OCI-LY3 (cell line): ENCODE data around the gene ZHX3.

Experiments used
- H2AFZ ChIP-seq: fragments of 200-600, 300-600 bp; shearing (Covaris generic); 2 replicates; pipeline ENCODE4 v1.6.0; 2014; ENCODE audit warnings: antibody characterized with exemption, low read depth, low read length
- H3K27ac ChIP-seq: fragments of 200-600, 300-600 bp; sonication (generic); 2 replicates; pipeline ENCODE4 v1.5.1; 2014; ENCODE audit warnings: mild to moderate bottlenecking, low read length, moderate library complexity, mixed read lengths
- H3K27me3 ChIP-seq: fragments of 200-600, 300-600 bp; sonication (generic); 2 replicates; pipeline ENCODE4 v1.6.1; 2014; ENCODE audit warnings: low read depth, low read length, mixed read lengths
- H3K36me3 ChIP-seq: fragments of 200-600, 300-600 bp; sonication (generic); replicated peaks from 2 replicates; pipeline ENCODE3; 2014; ENCODE audit warnings: low read depth, low read length, mixed read lengths
- H3K4me1 ChIP-seq: fragments of 300-600, 200-600 bp; sonication (generic); 2 replicates; pipeline ENCODE4 v1.6.1; 2014; ENCODE audit warnings: low read length, mixed read lengths
- H3K4me2 ChIP-seq: fragments of 200-600, 300-600 bp; sonication (generic); 2 replicates; pipeline ENCODE4 v1.6.1; 2014; ENCODE audit warnings: low read length, mixed read lengths
- H3K4me3 ChIP-seq: fragments of 300-600, 200-600 bp; sonication (generic); 2 replicates; pipeline ENCODE4 v1.5.1; 2014; ENCODE audit warnings: antibody characterized with exemption, mild to moderate bottlenecking, low read length, moderate library complexity
- H3K79me2 ChIP-seq: fragments of 300-600, 200-600 bp; shearing (Covaris generic); 2 replicates; pipeline ENCODE4 v1.6.1; 2014; ENCODE audit warnings: mild to moderate bottlenecking, low read length, mixed read lengths
- H3K9ac ChIP-seq: fragments of 300-600, 200-600 bp; shearing (Covaris generic); 2 replicates; pipeline ENCODE4 v1.6.0; 2014; ENCODE audit warnings: mild to moderate bottlenecking, low read length, moderate library complexity
- H3K9me3 ChIP-seq: fragments of 200-600, 300-600 bp; shearing (Covaris generic); 2 replicates; pipeline ENCODE4 v1.6.1; 2014; ENCODE audit warnings: low read length, mixed read lengths; ENCODE audit not compliant: insufficient read depth
- H4K20me1 ChIP-seq: fragments of 200-600, 300-600 bp; sonication (generic); 2 replicates; pipeline ENCODE4 v1.6.1; 2016; ENCODE audit warnings: low read length, mixed read lengths; ENCODE audit not compliant: insufficient read depth
- CTCF ChIP-seq: fragments of 200-600, 300-600 bp; sonication (generic); IDR thresholded peaks from 2 replicates; pipeline ENCODE4 v1.5.1; 2014; ENCODE audit warnings: antibody characterized with exemption, low read length, low read depth
- EZH2phosphoT487 ChIP-seq: fragments of 200-600 bp; shearing (Covaris generic); IDR thresholded peaks from 2 replicates; pipeline ENCODE4 v1.6.1; 2018; ENCODE audit warnings: antibody characterized with exemption, mixed run types, low read depth

The ZHX3 gene

GRCh38 chr20:41276317-41276751 lies 41.2 kb downstream of the ZHX3 start:
- Histone ChIP-seq H3K27ac (no peak overlapping the region), H3K4me3 (peak overlapping the region; percentile 13; the same call in 1 of the 2 replicates), H4K20me1 (no peaks in the 10 kb centered on the region), H3K4me1 (no peaks in the 10 kb centered on the region), H3K9ac (no peak overlapping the region), H3K79me2 (no peaks in the 10 kb centered on the region), H3K9me3 (no peaks in the 10 kb centered on the region), H3K27me3 (no peaks in the 10 kb centered on the region), H2AFZ (no peak overlapping the region), H3K36me3 (no peaks in the 10 kb centered on the region), H3K4me2 (peak overlapping the region; percentile 9; the same call in 1 of the 2 replicates)
- no peak for TF ChIP-seq CTCF
- no peak for TF ChIP-seq EZH2phosphoT487

- no peak for TF ChIP-seq CTCF
- no peak for TF ChIP-seq EZH2phosphoT487
- H2AFZ ChIP-seq, result no peak overlapping the region
Observed at GRCh38 chr20:41275301-41275731, 42.2 kb downstream of the ZHX3 start.

GRCh38 chr20:41274152-41274551 lies 43.4 kb downstream of the ZHX3 start:
- no peaks in the 10 kb centered on the region for H4K20me1 ChIP-seq
- H3K4me2 ChIP-seq, result no peak overlapping the region
- H3K27ac ChIP-seq, result no peak overlapping the region
- H3K4me1 ChIP-seq, result no peaks in the 10 kb centered on the region
- H3K79me2 ChIP-seq, result no peaks in the 10 kb centered on the region
- H3K9me3 ChIP-seq, result no peaks in the 10 kb centered on the region
- TF ChIP-seq EZH2phosphoT487 (no peak), CTCF (no peak)
- H3K9ac ChIP-seq, result no peak overlapping the region
- H3K27me3 ChIP-seq, result no peaks in the 10 kb centered on the region
- H3K4me3 ChIP-seq, result no peak overlapping the region
- no peaks in the 10 kb centered on the region for H3K36me3 ChIP-seq
- H2AFZ ChIP-seq, result no peak overlapping the region

More at GRCh38 chr20:41275301-41275731, 42.2 kb downstream of the ZHX3 start:
- no peaks in the 10 kb centered on the region for H3K27me3 ChIP-seq
- H3K4me1 ChIP-seq, result no peaks in the 10 kb centered on the region
- no peak overlapping the region for H3K9ac ChIP-seq
- H3K79me2 ChIP-seq, result no peaks in the 10 kb centered on the region
- H3K4me2 ChIP-seq, result no peak overlapping the region
- H3K9me3 ChIP-seq, result no peaks in the 10 kb centered on the region
- H4K20me1 ChIP-seq, result no peaks in the 10 kb centered on the region
- H3K4me3 ChIP-seq, result no peak overlapping the region
- H3K36me3 ChIP-seq, result no peaks in the 10 kb centered on the region
- H3K27ac ChIP-seq, result no peak overlapping the region

- Histone ChIP-seq H4K20me1 (no peaks in the 10 kb centered on the region), H3K4me3 (no peak overlapping the region), H3K9me3 (no peaks in the 10 kb centered on the region), H3K27me3 (no peaks in the 10 kb centered on the region), H3K36me3 (no peaks in the 10 kb centered on the region), H3K4me2 (no peak overlapping the region), H3K4me1 (no peaks in the 10 kb centered on the region), H3K27ac (no peak overlapping the region), H3K79me2 (no peaks in the 10 kb centered on the region), H3K9ac (no peak overlapping the region), H2AFZ (no peak overlapping the region)
- TF ChIP-seq CTCF, result no peak
Observed at GRCh38 chr20:41273445-41273844, 44.1 kb downstream of the ZHX3 start.
